Measurements from ENCODE around the gene HDAC9.

Gene HDAC9

DNA sequence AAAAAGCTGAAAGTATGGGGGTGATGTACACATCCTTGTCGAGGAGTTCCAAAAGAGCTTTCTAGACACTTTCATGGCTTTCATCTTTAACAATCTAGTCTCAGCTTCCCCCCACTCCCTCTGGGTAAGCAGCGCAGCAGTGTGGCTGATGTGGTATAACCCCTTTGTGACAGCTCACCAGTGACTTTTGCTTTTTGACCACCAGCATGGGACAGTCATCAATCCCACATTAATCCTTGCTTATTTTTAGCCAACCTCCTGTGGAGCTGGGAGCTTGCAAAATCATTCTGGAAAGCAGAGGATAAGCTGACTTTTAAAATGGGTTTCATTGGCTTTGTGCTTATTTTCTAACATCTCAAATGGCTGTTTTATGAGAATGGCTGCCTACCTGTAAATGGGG, 272.7 kb downstream of the HDAC9 start:
- no peaks in the 10 kb centered on the region for H3K27me3 Mint-ChIP-seq
- H3K36me3 Mint-ChIP-seq, result no peaks in the 10 kb centered on the region
- H3K4me1 Mint-ChIP-seq, result no peaks in the 10 kb centered on the region
- peaks cover under 1% of the 10 kb centered on the region for H3K9me3 Mint-ChIP-seq
- no peak overlapping the region for H3K27ac Mint-ChIP-seq
- H3K4me3 Mint-ChIP-seq, result no peak overlapping the region

DNA sequence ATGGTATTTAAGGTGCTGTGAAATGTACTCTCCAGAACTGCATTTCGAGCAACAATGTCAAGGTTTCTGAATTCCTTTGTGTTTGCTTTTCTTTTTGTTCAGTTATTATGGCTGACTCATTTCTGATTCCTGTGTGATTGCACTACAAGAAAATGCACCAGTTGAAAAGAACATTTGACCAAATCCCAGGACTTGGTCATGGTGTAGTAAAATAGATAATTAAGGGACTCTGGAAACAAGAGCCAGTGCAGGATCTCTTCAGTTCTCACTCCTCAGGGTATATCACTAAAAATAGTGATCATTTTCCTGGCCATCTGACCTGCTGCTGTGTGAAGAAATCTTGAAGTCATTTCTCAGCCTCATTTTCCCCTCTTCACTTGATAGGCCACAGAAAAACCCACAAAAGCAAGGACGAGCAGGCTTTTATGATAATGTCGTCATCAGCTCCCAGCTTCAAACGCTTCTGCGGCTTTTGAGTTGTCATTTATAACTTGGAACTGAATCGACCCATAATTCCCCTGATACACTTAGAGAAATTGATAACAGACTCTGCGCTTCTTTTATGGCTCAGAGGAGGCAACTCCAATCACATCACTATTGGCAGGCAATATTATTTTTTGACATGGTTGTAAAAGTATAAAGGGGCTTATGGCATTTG, 274.7 kb downstream of the HDAC9 start:
- no peaks in the 10 kb centered on the region for H3K27me3 Mint-ChIP-seq

DNA sequence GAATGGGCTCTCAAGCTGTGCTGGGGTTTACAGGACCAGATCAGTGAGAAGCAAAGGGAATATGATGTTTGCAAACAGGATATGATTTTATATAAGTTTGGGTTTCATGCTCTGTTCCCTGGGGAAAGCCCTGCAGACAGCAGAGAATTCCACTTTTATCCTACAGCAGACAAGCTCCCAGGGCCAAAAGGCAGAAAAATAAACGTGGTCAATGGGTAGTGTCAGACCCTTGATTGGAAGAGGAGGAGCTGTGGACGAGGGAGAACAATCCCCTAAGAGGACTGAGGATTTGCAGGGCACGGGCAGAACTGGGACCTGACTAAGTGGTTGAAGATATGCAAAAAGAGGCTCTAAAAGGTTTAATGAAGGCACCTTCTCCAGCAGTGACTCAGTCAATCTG, 275.3 kb downstream of the HDAC9 start:
- H3K36me3 Mint-ChIP-seq, result no peaks in the 10 kb centered on the region
- H3K4me1 Mint-ChIP-seq, result no peaks in the 10 kb centered on the region
- H3K27me3 Mint-ChIP-seq, result no peaks in the 10 kb centered on the region
- peaks cover 5% of the 10 kb centered on the region for H3K9me3 Mint-ChIP-seq
- H3K4me3 Mint-ChIP-seq, result no peak overlapping the region
- H3K27ac Mint-ChIP-seq, result no peak overlapping the region

More for the DNA sequence above, 274.7 kb downstream of the HDAC9 start:
- H3K27ac Mint-ChIP-seq, result no peak overlapping the region
- no peaks in the 10 kb centered on the region for H3K4me1 Mint-ChIP-seq
- no peak overlapping the region for H3K4me3 Mint-ChIP-seq
- no peaks in the 10 kb centered on the region for H3K36me3 Mint-ChIP-seq
- peaks cover 5% of the 10 kb centered on the region for H3K9me3 Mint-ChIP-seq

DNA sequence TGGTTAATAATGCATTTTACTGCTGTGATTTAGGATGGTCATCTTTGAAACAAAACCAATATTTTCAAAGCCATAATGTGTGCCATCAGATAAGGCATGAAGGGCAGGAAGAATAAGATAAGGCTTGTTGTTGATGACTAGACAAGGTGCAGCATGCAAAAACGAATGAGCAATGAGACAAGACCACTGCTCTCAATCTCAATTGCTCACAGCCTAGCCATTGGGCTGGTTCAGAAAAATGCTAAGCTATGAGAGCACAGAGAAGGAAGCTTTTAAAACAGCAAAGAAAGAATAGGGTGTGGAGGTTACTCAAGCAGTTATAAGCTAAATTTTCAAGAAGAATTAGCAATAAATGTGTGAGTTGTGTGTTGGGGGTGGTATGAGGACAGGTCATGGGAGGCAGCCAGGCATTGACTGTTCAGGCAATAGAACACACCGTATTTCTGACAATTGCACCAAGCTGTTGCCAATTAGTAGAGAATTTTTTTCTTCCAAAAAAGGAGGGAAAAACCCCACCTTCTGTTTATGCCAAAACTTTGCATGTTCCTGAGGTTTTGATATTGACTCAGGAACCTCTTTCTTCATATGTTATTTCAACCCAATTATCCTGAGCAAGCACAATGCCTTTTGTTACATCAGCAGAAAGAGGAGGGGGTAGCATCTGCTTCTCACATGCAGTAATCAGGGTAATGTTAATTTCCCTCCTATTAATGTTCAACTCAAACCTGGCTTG, 276.5 kb downstream of the HDAC9 start:
- Mint-ChIP-seq H3K4me3 (no peak overlapping the region), H3K4me1 (no peaks in the 10 kb centered on the region), H3K27me3 (no peaks in the 10 kb centered on the region), H3K9me3 (peaks cover 5% of the 10 kb centered on the region), H3K36me3 (no peaks in the 10 kb centered on the region), H3K27ac (no peak overlapping the region)

DNA sequence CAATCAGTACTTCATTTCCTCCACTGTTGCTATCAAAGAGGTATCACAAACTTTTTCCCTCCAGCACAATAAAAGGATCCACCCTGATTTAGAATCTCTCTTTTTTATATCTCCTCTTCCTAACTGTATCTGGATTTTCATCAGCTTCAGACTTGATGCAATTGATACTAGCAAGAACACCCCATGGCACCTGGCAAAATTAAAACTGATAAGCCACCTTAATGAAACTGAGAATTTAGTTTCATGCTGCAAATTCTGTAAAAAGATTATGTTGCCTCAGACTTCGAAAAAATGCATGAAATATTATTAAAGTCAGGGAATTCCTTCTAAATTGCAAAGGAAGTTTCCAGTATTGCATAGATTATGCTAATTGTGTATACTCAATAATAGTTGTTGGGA, 277.0 kb downstream of the HDAC9 start:
- H3K4me1 Mint-ChIP-seq, result no peaks in the 10 kb centered on the region

DNA sequence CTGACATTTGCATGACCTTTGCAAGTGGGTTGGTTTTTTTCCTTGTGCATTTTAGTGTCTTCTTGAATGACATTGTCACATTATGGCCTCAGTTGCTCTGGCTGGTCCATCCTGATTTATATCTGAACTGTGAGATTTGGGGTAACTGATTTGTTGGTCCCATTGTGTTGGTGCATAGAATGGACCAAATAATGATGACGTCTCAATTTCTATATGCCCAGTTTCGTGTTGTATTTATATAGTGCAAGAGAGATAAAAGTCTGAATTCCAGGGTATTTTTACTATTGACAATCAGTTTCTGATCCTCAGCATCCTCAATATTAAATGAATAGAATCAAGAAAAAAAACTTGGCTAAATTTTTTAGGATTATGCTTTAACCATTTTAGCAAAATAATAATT, 281.8 kb downstream of the HDAC9 start:
- Mint-ChIP-seq H3K27me3 (no peaks in the 10 kb centered on the region), H3K4me1 (no peaks in the 10 kb centered on the region), H3K27ac (no peak overlapping the region), H3K36me3 (no peaks in the 10 kb centered on the region), H3K4me3 (no peak overlapping the region), H3K9me3 (peaks cover 5% of the 10 kb centered on the region)

More for the DNA sequence above, 277.0 kb downstream of the HDAC9 start:
- Mint-ChIP-seq H3K27ac (no peak overlapping the region), H3K36me3 (no peaks in the 10 kb centered on the region), H3K9me3 (peaks cover 5% of the 10 kb centered on the region), H3K4me3 (no peak overlapping the region), H3K27me3 (no peaks in the 10 kb centered on the region)

DNA sequence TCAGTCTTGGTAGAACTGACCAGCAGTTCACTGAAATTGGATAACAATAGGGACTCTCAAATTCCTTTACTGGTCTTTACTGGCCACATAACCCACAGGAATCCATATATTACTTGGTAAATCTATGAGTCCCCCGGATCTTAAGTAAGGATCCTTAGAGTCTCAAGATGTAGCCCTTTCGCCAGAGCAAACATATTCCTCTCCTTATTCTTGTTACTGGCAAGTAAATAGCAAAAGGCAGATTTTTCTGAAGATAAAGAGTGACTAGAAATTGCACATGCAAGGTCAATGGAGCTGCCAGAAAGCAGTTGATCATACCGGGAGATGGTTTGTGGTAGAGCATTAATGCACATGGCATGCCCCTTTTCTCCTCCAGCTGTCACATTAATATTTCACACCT, 283.0 kb downstream of the HDAC9 start:
- no peaks in the 10 kb centered on the region for H3K27me3 Mint-ChIP-seq
- peaks cover under 1% of the 10 kb centered on the region for H3K9me3 Mint-ChIP-seq
- H3K27ac Mint-ChIP-seq, result no peak overlapping the region
- no peaks in the 10 kb centered on the region for H3K4me1 Mint-ChIP-seq
- no peak overlapping the region for H3K4me3 Mint-ChIP-seq
- no peaks in the 10 kb centered on the region for H3K36me3 Mint-ChIP-seq

DNA sequence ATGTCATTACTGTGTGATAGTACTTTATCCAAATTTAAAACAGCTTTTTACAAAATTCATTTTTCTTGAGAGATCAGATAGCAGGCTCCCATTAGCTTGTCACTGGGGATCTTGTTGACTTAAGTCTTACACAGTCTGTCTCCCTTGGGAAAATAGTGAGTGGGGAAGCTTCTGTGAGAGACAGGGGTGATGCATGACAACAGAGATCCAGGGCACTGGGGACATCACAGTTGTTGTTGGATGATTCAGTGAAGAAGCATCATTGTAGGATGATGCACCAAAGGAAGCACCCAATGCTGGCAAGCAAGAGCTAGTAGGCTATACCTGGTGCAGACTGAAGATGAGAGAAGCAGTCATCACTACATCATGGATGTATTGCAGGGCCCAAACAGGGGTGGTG, 284.7 kb downstream of the HDAC9 start:
- no peak overlapping the region for H3K4me3 Mint-ChIP-seq
- H3K27ac Mint-ChIP-seq, result no peak overlapping the region
- no peaks in the 10 kb centered on the region for H3K27me3 Mint-ChIP-seq

DNA sequence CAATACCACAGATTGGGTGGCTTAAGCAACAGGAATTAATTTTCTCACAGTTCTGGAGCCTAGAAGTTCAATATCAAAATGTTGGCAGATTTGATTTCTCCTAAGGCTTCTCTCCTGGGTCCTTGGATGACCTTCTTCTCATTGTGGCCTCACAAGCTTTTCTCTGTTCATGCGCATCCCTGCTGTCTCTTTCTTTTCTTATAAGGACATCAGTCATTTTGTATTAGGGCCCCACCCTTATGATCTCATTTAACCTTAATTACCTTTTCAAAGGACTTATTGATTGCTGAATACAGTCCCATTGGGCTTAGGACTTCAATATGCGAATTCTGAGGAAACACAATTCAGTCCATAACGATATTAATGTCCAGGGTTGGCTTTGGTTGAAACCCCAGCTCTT, 285.4 kb downstream of the HDAC9 start:
- H3K4me3 Mint-ChIP-seq, result no peak overlapping the region
- H3K27me3 Mint-ChIP-seq, result no peaks in the 10 kb centered on the region
- no peaks in the 10 kb centered on the region for H3K4me1 Mint-ChIP-seq
- H3K36me3 Mint-ChIP-seq, result no peaks in the 10 kb centered on the region
- no peak overlapping the region for H3K27ac Mint-ChIP-seq
- H3K9me3 Mint-ChIP-seq, result no peaks in the 10 kb centered on the region

More for the DNA sequence above, 284.7 kb downstream of the HDAC9 start:
- Mint-ChIP-seq H3K4me1 (no peaks in the 10 kb centered on the region), H3K9me3 (no peaks in the 10 kb centered on the region), H3K36me3 (no peaks in the 10 kb centered on the region)

DNA sequence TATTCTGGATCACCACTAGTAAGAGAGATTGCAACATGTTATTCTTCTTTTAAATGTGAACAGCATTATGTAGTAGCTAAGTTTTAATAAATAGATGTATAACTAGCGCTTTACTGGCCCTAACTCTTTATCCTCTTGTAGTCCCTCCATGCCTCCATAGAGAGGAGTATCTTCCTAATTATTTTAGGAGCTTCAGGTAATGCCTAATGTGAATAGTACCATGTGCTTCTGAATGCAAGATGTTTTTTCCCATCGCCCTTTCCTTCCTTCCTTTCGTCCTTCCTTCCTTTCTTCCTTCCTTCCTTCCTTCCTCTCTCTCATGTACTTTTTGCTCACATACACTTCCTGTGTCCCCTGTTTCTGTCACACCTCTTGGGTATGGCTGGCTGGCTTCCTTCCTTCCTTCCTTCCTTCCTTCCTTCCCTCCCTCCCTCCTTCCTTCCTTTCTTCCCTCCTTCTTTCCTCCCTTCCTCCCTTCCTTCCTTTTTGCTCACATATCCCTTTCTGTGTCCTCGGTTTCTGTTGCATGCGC, 290.7 kb downstream of the HDAC9 start:
- H3K27ac Mint-ChIP-seq, result no peak overlapping the region

DNA sequence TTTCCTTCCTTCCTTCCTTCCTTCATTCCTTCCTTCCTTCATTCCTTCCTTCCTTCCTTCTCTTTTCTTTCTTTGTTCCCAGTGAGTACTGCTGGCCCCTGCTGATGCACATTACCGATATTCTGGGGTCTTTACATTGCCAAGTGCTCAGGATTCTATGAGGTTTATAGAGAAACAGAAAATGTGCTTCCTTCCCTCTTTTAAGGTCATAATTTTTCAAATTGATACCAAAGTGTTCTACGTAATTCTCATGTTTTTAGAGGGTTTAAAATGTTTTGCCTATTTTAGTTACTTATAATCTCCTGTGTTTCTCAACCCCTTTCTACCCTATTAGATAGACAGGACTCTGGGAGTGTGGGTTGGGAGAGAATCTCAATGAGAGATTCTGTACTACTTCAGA, 291.2 kb downstream of the HDAC9 start:
- H3K4me1 Mint-ChIP-seq, result no peaks in the 10 kb centered on the region
- H3K9me3 Mint-ChIP-seq, result no peaks in the 10 kb centered on the region
- H3K36me3 Mint-ChIP-seq, result no peaks in the 10 kb centered on the region
- H3K27me3 Mint-ChIP-seq, result no peaks in the 10 kb centered on the region
- H3K4me3 Mint-ChIP-seq, result no peak overlapping the region
- no peak overlapping the region for H3K27ac Mint-ChIP-seq

More for the DNA sequence above, 290.7 kb downstream of the HDAC9 start:
- H3K36me3 Mint-ChIP-seq, result no peaks in the 10 kb centered on the region
- H3K4me1 Mint-ChIP-seq, result no peaks in the 10 kb centered on the region
- no peaks in the 10 kb centered on the region for H3K9me3 Mint-ChIP-seq
- H3K27me3 Mint-ChIP-seq, result no peaks in the 10 kb centered on the region
- H3K4me3 Mint-ChIP-seq, result no peak overlapping the region

DNA sequence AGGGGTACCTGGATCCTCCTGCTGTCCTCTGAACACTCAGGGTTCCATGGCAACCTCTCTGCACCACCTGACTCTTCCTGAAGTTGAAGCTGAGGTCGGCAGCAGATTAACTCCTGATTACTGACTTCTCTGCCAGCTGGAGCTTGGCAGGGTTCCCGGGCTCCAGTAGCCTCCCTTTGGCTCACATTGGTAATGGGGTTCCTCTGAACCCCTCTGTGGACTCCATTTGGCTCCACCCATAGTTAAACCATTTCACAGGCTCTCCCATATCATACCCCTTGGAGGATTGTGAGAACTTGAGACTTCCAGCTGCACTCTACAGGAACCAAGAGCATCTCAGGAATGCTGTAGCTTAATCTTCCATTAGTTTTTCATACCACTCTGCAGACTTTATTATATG, 292.5 kb downstream of the HDAC9 start:
- no peaks in the 10 kb centered on the region for H3K36me3 Mint-ChIP-seq
- H3K9me3 Mint-ChIP-seq, result no peaks in the 10 kb centered on the region
- H3K27ac Mint-ChIP-seq, result no peak overlapping the region
- no peak overlapping the region for H3K4me3 Mint-ChIP-seq
- H3K4me1 Mint-ChIP-seq, result no peaks in the 10 kb centered on the region
- H3K27me3 Mint-ChIP-seq, result no peaks in the 10 kb centered on the region

DNA sequence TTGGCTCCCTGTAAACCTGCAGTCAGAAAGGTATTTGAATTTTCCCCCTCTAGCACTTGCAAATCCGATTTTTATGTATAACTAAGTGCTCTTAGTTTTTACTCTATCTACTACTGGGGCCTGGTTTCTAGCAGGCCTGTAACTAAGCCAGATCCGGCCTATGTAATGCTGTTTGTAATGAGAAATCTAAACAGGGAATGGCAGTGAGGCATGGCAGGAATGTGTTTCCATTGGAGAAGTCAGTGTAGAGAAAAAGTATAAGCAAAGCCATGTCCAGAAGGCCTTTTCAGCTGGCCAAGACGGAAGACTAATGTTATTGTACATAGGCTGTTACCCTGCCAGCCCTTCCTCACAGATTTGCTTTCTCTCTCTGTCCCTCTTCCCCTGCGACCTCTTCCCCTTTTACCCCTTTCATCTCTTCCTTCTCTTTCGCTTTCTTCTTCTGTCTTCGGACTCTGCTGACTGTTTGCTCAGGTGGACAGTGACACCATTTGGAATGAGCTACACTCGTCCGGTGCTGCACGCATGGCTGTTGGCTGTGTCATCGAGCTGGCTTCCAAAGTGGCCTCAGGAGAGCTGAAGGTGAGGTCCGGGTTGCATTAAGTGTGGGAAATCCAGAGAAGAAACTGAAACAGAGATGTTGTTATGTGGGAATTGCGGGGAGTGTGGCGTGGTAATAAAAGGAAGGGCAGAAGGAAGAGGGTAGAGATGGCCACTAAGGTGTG, 297.5 kb downstream of the HDAC9 start:
- H3K9me3 Mint-ChIP-seq, result no peaks in the 10 kb centered on the region

DNA sequence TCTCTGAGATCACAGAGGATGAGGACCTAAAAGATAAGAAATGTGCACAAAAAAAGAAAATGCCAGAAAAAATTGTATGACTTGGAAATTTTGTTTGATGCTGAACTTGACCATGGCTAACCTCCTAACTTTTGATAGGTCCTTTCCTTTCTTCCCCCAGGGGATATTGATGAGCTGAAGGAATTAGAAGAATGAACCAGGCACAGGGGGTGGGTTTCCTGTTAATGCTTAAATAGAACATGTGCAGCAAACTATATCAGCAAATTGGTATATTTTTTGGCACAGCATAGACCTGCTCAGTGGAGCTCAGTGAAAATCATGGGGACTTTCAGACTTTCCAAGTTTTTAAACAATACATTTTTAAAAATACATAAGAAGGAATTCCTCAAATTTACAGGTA, 300.7 kb downstream of the HDAC9 start:
- Mint-ChIP-seq H3K27ac (no peak overlapping the region), H3K9me3 (peaks cover 9% of the 10 kb centered on the region), H3K4me1 (no peaks in the 10 kb centered on the region), H3K27me3 (no peaks in the 10 kb centered on the region), H3K36me3 (no peaks in the 10 kb centered on the region), H3K4me3 (no peak overlapping the region)

More for the DNA sequence above, 297.5 kb downstream of the HDAC9 start:
- no peaks in the 10 kb centered on the region for H3K27me3 Mint-ChIP-seq
- H3K36me3 Mint-ChIP-seq, result no peaks in the 10 kb centered on the region
- no peak overlapping the region for H3K4me3 Mint-ChIP-seq
- H3K4me1 Mint-ChIP-seq, result no peaks in the 10 kb centered on the region
- H3K27ac Mint-ChIP-seq, result no peak overlapping the region

DNA sequence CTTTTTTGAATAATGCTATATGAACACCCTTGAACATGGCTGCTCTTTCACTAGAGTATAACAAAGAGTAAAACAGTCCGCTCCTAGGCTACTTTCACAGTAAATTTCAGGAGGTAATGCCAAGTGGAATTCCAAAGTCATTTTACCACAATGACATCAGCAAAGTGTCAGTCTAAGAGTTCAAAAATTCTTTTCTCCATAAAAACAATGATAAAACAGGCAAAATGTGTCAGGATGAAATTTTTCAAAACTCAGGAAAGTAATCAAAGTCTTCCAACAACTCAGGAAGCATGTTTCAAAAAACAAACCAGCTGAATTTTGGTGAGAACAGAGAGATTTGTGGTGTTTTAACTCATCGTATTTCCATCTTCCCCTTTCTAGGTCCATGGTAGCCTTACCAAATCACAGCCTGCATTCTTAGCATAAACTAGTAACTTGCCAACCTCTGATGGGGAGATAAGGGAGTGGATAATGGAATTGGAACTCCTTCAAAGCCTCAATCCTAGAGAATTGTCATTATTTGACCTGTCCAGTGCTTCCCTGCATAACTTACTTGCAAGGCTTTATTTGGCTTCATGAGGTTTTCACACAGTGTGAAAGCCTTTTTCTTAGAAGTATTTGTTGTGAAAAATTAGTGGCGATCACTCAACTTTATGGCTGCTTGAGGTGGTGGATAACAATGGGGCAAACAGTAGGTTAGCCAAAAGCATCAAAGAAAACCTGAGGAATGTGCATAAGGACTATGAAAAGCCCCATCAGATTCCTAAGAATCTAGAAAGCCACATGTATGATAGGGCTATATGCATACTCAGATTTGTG, 302.7 kb downstream of the HDAC9 start:
- Mint-ChIP-seq H3K27me3 (no peaks in the 10 kb centered on the region), H3K9me3 (peaks cover 9% of the 10 kb centered on the region), H3K4me1 (no peaks in the 10 kb centered on the region), H3K36me3 (no peaks in the 10 kb centered on the region), H3K27ac (no peak overlapping the region), H3K4me3 (no peak overlapping the region)
